Activated CD8-positive, alpha-beta memory T cell treated with anti-CD3 and anti-CD28 coated beads, Interleukin-2, amount 50 U/mL, for 24 hours (primary cell): Measurements from ENCODE around the gene FANCD2OS.
"Not testable (repeated sequence)": the region's sequence is repeated elsewhere in the genome, so short reads cannot be mapped to it uniquely, and the experiment has no call there.

Experiments
- DNase-seq: peaks from one replicate; pipeline ENCODE4 v3.0.0-alpha.2; 2020; ENCODE audit errors: extremely low read depth

FANCD2OS gene

GRCh38 chr3:10108091-10108490 is at the start of gene FANCD2OS:
FANCD2OS (minus strand) TSS chr3:10108255; CDS start chr3:10104774, 3,481 bp downstream.
- DNase-seq: no peak

- no peak for DNase-seq
Measured at GRCh38 chr3:10157031-10157430, 49.0 kb upstream of the FANCD2OS start.

GRCh38 chr3:10155658-10156057 is 47.6 kb upstream of the FANCD2OS start:
- no peak for DNase-seq

- no peak for DNase-seq
Measured at GRCh38 chr3:10155123-10155472, 47.0 kb upstream of the FANCD2OS start.

- no peak for DNase-seq
Measured at GRCh38 chr3:10154335-10155122, 46.5 kb upstream of the FANCD2OS start.

- no peak for DNase-seq
Measured at GRCh38 chr3:10150987-10151386, 42.9 kb upstream of the FANCD2OS start.

- no peak for DNase-seq
Measured at GRCh38 chr3:10149226-10149625, 41.2 kb upstream of the FANCD2OS start.

GRCh38 chr3:10145685-10146084 is 37.6 kb upstream of the FANCD2OS start:
- no peak for DNase-seq

GRCh38 chr3:10142707-10143560 is 34.9 kb upstream of the FANCD2OS start:
- no peak for DNase-seq

GRCh38 chr3:10140996-10141546 is 33.0 kb upstream of the FANCD2OS start:
- DNase-seq: no peak

- no peak for DNase-seq
Measured at GRCh38 chr3:10137178-10137577, 29.1 kb upstream of the FANCD2OS start.

- DNase-seq: no peak
Measured at GRCh38 chr3:10136426-10137005, 28.5 kb upstream of the FANCD2OS start.

- DNase-seq: not testable (repeated sequence)
Measured at GRCh38 chr3:10135872-10136271, 27.8 kb upstream of the FANCD2OS start.

GRCh38 chr3:10122724-10123123 is 14.7 kb upstream of the FANCD2OS start:
- DNase-seq: no peak

GRCh38 chr3:10121064-10121463 is 13.0 kb upstream of the FANCD2OS start:
- DNase-seq: no peak

GRCh38 chr3:10119376-10119775 is 11.3 kb upstream of the FANCD2OS start:
- no peak for DNase-seq

GRCh38 chr3:10116928-10117327 is 8.9 kb upstream of the FANCD2OS start:
- no peak for DNase-seq

GRCh38 chr3:10116138-10116460 is 8.0 kb upstream of the FANCD2OS start:
- DNase-seq: no peak

- peak; percentile 87 for DNase-seq
Measured at GRCh38 chr3:10115326-10116137, 7.5 kb upstream of the FANCD2OS start, which contains the start of gene BRK1. BRK1 (plus strand) TSS chr3:10115675; CDS start chr3:10115702, 27 bp downstream.

- DNase-seq: no peak
Measured at GRCh38 chr3:10106919-10107318, 1.1 kb downstream of the FANCD2OS start.

GRCh38 chr3:10099041-10099440 is 9.0 kb downstream of the FANCD2OS start:
- no peak for DNase-seq
